ENCODE results near the gene SLC22A1. TPM values are rescaled to one million over a fixed set of nuclear protein-coding genes. Genes with fewer than 3 reads are reported as not detected.

Gene SLC22A1
- not detected in 2 replicates for total RNA-seq

GRCh38 chr6:160121558-160121957 is at the start of gene SLC22A1:
Gene SLC22A1 (plus strand): TSS chr6:160121815. CDS start chr6:160121936, 121 bp downstream.

Other genes starting within 250 kb of the SLC22A1 start
- not detected in 2 replicates for gene MAS1, start 230.8 kb upstream of the SLC22A1 start, total RNA-seq
- gene IGF2R, start 152.7 kb upstream of the SLC22A1 start, total RNA-seq = 38.1 and 46.1 TPM in 2 replicates
- gene SLC22A2, start 137.0 kb downstream of the SLC22A1 start, total RNA-seq = not detected in 2 replicates
- gene SLC22A3, start 226.6 kb downstream of the SLC22A1 start, total RNA-seq = not detected in 2 replicates